OCI-LY3 (cell line): ENCODE results near the gene PLA2G4E.
A peak's percentile ranks its signal among the peaks of the same experiment; 100 is the strongest.

Source experiments
- H2AFZ ChIP-seq: fragments of 200-600, 300-600 bp; shearing (Covaris generic); 2 replicates; pipeline ENCODE4 v1.6.0; 2014; ENCODE audit warnings: antibody characterized with exemption, low read depth, low read length
- H3K27ac ChIP-seq: fragments of 200-600, 300-600 bp; sonication (generic); 2 replicates; pipeline ENCODE4 v1.5.1; 2014; ENCODE audit warnings: mild to moderate bottlenecking, low read length, moderate library complexity, mixed read lengths
- H3K27me3 ChIP-seq: fragments of 200-600, 300-600 bp; sonication (generic); 2 replicates; pipeline ENCODE4 v1.6.1; 2014; ENCODE audit warnings: low read depth, low read length, mixed read lengths
- H3K36me3 ChIP-seq: fragments of 200-600, 300-600 bp; sonication (generic); replicated peaks from 2 replicates; pipeline ENCODE3; 2014; ENCODE audit warnings: low read depth, low read length, mixed read lengths
- H3K4me1 ChIP-seq: fragments of 300-600, 200-600 bp; sonication (generic); 2 replicates; pipeline ENCODE4 v1.6.1; 2014; ENCODE audit warnings: low read length, mixed read lengths
- H3K4me2 ChIP-seq: fragments of 200-600, 300-600 bp; sonication (generic); 2 replicates; pipeline ENCODE4 v1.6.1; 2014; ENCODE audit warnings: low read length, mixed read lengths
- H3K4me3 ChIP-seq: fragments of 300-600, 200-600 bp; sonication (generic); 2 replicates; pipeline ENCODE4 v1.5.1; 2014; ENCODE audit warnings: antibody characterized with exemption, mild to moderate bottlenecking, low read length, moderate library complexity
- H3K79me2 ChIP-seq: fragments of 300-600, 200-600 bp; shearing (Covaris generic); 2 replicates; pipeline ENCODE4 v1.6.1; 2014; ENCODE audit warnings: mild to moderate bottlenecking, low read length, mixed read lengths
- H3K9ac ChIP-seq: fragments of 300-600, 200-600 bp; shearing (Covaris generic); 2 replicates; pipeline ENCODE4 v1.6.0; 2014; ENCODE audit warnings: mild to moderate bottlenecking, low read length, moderate library complexity
- H3K9me3 ChIP-seq: fragments of 200-600, 300-600 bp; shearing (Covaris generic); 2 replicates; pipeline ENCODE4 v1.6.1; 2014; ENCODE audit warnings: low read length, mixed read lengths; ENCODE audit not compliant: insufficient read depth
- H4K20me1 ChIP-seq: fragments of 200-600, 300-600 bp; sonication (generic); 2 replicates; pipeline ENCODE4 v1.6.1; 2016; ENCODE audit warnings: low read length, mixed read lengths; ENCODE audit not compliant: insufficient read depth
- CTCF ChIP-seq: fragments of 200-600, 300-600 bp; sonication (generic); IDR thresholded peaks from 2 replicates; pipeline ENCODE4 v1.5.1; 2014; ENCODE audit warnings: antibody characterized with exemption, low read length, low read depth
- EZH2phosphoT487 ChIP-seq: fragments of 200-600 bp; shearing (Covaris generic); IDR thresholded peaks from 2 replicates; pipeline ENCODE4 v1.6.1; 2018; ENCODE audit warnings: antibody characterized with exemption, mixed run types, low read depth

The PLA2G4E gene

GRCh38 chr15:42057799-42058646 lies 37.2 kb upstream of the PLA2G4E start:
- Histone ChIP-seq H3K36me3 (no peaks in the 10 kb centered on the region), H3K27ac (no peak overlapping the region), H4K20me1 (no peaks in the 10 kb centered on the region), H3K4me2 (0 out of 2 replicates have a peak overlapping the region, but pooled peaks have one; percentile 87), H3K4me3 (no peak overlapping the region), H3K79me2 (no peaks in the 10 kb centered on the region), H3K27me3 (peaks cover 11% of the 10 kb centered on the region; the same call in 1 of the 2 replicates), H3K4me1 (peaks cover 7% of the 10 kb centered on the region; the same call in 1 of the 2 replicates), H3K9ac (no peak overlapping the region), H3K9me3 (no peaks in the 10 kb centered on the region), H2AFZ (no peak overlapping the region)
- TF ChIP-seq CTCF (no peak), EZH2phosphoT487 (no peak)

- Histone ChIP-seq H2AFZ (peak overlapping the region; percentile 85), H3K27ac (no peak overlapping the region), H3K9ac (peak overlapping the region; percentile 38; the same call in 1 of the 2 replicates)
These were observed 36.3 kb upstream of the PLA2G4E start for GRCh38 chr15:42056934-42057798.

GRCh38 chr15:42053914-42054313 lies 33.1 kb upstream of the PLA2G4E start:
- H3K36me3 ChIP-seq = no peaks in the 10 kb centered on the region
- H3K4me1 ChIP-seq = peaks cover 2% of the 10 kb centered on the region; the same call in 1 of the 2 replicates
- no peak overlapping the region for H2AFZ ChIP-seq
- no peaks in the 10 kb centered on the region for H4K20me1 ChIP-seq
- H3K4me2 ChIP-seq = no peak overlapping the region
- H3K79me2 ChIP-seq = no peaks in the 10 kb centered on the region
- no peak overlapping the region for H3K9ac ChIP-seq
- no peak overlapping the region for H3K4me3 ChIP-seq
- no peaks in the 10 kb centered on the region for H3K9me3 ChIP-seq
- H3K27me3 ChIP-seq = peaks cover 11% of the 10 kb centered on the region; the same call in 1 of the 2 replicates
- no peak overlapping the region for H3K27ac ChIP-seq
- TF ChIP-seq EZH2phosphoT487 (no peak), CTCF (no peak)

More at GRCh38 chr15:42056934-42057798, 36.3 kb upstream of the PLA2G4E start:
- H4K20me1 ChIP-seq = no peaks in the 10 kb centered on the region
- H3K4me2 ChIP-seq = peak overlapping the region; percentile 87
- no peaks in the 10 kb centered on the region for H3K79me2 ChIP-seq
- peaks cover 7% of the 10 kb centered on the region; the same call in 1 of the 2 replicates for H3K4me1 ChIP-seq
- H3K36me3 ChIP-seq = no peaks in the 10 kb centered on the region
- H3K4me3 ChIP-seq = peak overlapping the region; percentile 77
- no peaks in the 10 kb centered on the region for H3K9me3 ChIP-seq
- H3K27me3 ChIP-seq = peaks cover 11% of the 10 kb centered on the region; the same call in 1 of the 2 replicates
- TF ChIP-seq CTCF = peak; percentile 86
- no peak for TF ChIP-seq EZH2phosphoT487
